Neural cell (in vitro differentiated cells): Measurements from ENCODE around the gene SEZ6. TPM values are rescaled to one million over a fixed set of nuclear protein-coding genes. Genes with fewer than 3 reads are reported as not detected.

ENCODE experiments used
- H2AFZ ChIP-seq: fragments of 200-600, 300-800 bp; sonication (generic), shearing (Covaris generic); 2 replicates; pipeline ENCODE4 v1.6.0; 2014; ENCODE audit warnings: low read depth, mild to moderate bottlenecking, antibody characterized with exemption, low read length, moderate library complexity
- H3F3A ChIP-seq: fragments of 200-600 bp; shearing (Covaris generic); 2 replicates; pipeline ENCODE4 v1.6.1; 2016; ENCODE audit warnings: mild to moderate bottlenecking, moderate library complexity, mixed read lengths, antibody characterized with exemption, low read length; ENCODE audit not compliant: insufficient read depth, poor library complexity, severe bottlenecking
- H3K27ac ChIP-seq: fragments of 200-600, 300-800 bp; sonication (generic), shearing (Covaris generic); 2 replicates; pipeline ENCODE4 v1.5.1; 2014; ENCODE audit warnings: mild to moderate bottlenecking, low read length, moderate library complexity
- H3K27me3 ChIP-seq: fragments of 300-800, 200-600 bp; sonication (generic), shearing (Covaris generic); 2 replicates; pipeline ENCODE4 v1.6.0; 2014; ENCODE audit warnings: mild to moderate bottlenecking, low read depth, low read length, moderate library complexity; ENCODE audit not compliant: insufficient read depth
- H3K36me3 ChIP-seq: fragments of 300-800, 200-600 bp; sonication (generic), shearing (Covaris generic); 2 replicates; pipeline ENCODE4 v1.5.1; 2014; ENCODE audit warnings: mild to moderate bottlenecking, antibody characterized with exemption, low read length, moderate library complexity; ENCODE audit not compliant: insufficient read depth
- H3K4me2 ChIP-seq: fragments of 300-800, 200-600 bp; sonication (generic), shearing (Covaris generic); 2 replicates; pipeline ENCODE4 v1.6.0; 2014; ENCODE audit warnings: mild to moderate bottlenecking, low read length
- H3K4me3 ChIP-seq: fragments of 300-800, 200-600 bp; sonication (generic), shearing (Covaris generic); 2 replicates; pipeline ENCODE4 v1.5.1; 2014; ENCODE audit warnings: mild to moderate bottlenecking, low read length, moderate library complexity
- H3K79me2 ChIP-seq: fragments of 200-600 bp; shearing (Covaris generic); replicated peaks from 2 replicates; pipeline ENCODE4 v1.6.0; 2014; ENCODE audit warnings: mild to moderate bottlenecking, low read length, moderate library complexity; ENCODE audit not compliant: insufficient read depth
- H3K9ac ChIP-seq: fragments of 300-800, 200-600 bp; sonication (generic), shearing (Covaris generic); 2 replicates; pipeline ENCODE4 v1.6.1; 2016; ENCODE audit warnings: mild to moderate bottlenecking, low read length, mixed read lengths
- H3K9me2 ChIP-seq: fragments of 200-600 bp; shearing (Covaris generic); 2 replicates; pipeline ENCODE4 v1.6.1; 2016; ENCODE audit warnings: mild to moderate bottlenecking, low read length, mixed read lengths; ENCODE audit not compliant: insufficient read depth
- H3K9me3 ChIP-seq: fragments of 200-600, 300-800 bp; sonication (generic), shearing (Covaris generic); 2 replicates; pipeline ENCODE4 v1.6.1; 2016; ENCODE audit warnings: mild to moderate bottlenecking, mixed run types, low read length, moderate library complexity, mixed read lengths
- H4K20me1 ChIP-seq: fragments of 200-600 bp; shearing (Covaris generic); 2 replicates; pipeline ENCODE4 v1.6.1; 2016; ENCODE audit warnings: mild to moderate bottlenecking, mixed run types; ENCODE audit not compliant: insufficient read depth
- CTCF ChIP-seq: fragments of 450-650 bp; IDR thresholded peaks from 2 replicates; pipeline ENCODE4 v1.5.1; 2014; ENCODE audit warnings: antibody characterized with exemption, mild to moderate bottlenecking, moderate library complexity; ENCODE audit not compliant: poor library complexity, severe bottlenecking
- EP300 ChIP-seq: fragments of 450-650 bp; conservative IDR thresholded peaks from 2 replicates; pipeline ENCODE4 v1.6.1; 2014; ENCODE audit warnings: antibody characterized with exemption, mild to moderate bottlenecking, moderate library complexity; ENCODE audit not compliant: poor library complexity, severe bottlenecking
- EZH2 ChIP-seq: fragments of 200-600, 300-800 bp; shearing (Covaris generic), sonication (generic); IDR thresholded peaks from 2 replicates; pipeline ENCODE4 v1.6.1; 2014; ENCODE audit warnings: antibody characterized with exemption, low read length, borderline replicate concordance, mild to moderate bottlenecking; ENCODE audit not compliant: insufficient read depth, poor library complexity, severe bottlenecking
- MXI1 ChIP-seq: fragments of 450-650 bp; conservative IDR thresholded peaks from 2 replicates; pipeline ENCODE4 v1.6.1; 2014; ENCODE audit warnings: antibody characterized with exemption, mild to moderate bottlenecking; ENCODE audit not compliant: poor library complexity, severe bottlenecking
- POLR2AphosphoS5 ChIP-seq: IDR thresholded peaks from 2 replicates; pipeline ENCODE4 v1.6.1; 2012
- RAD21 ChIP-seq: fragments of 450-650 bp; conservative IDR thresholded peaks from 2 replicates; pipeline ENCODE4 v1.6.1; 2014; ENCODE audit warnings: antibody characterized with exemption, mild to moderate bottlenecking, moderate library complexity
- REST ChIP-seq: IDR thresholded peaks from 2 replicates; pipeline ENCODE4 v1.6.1; 2012; ENCODE audit warnings: borderline replicate concordance
- SMC3 ChIP-seq: fragments of 450-650 bp; conservative IDR thresholded peaks from 2 replicates; pipeline ENCODE4 v1.6.1; 2014; ENCODE audit warnings: antibody characterized with exemption, mild to moderate bottlenecking, moderate library complexity; ENCODE audit not compliant: poor library complexity
- TAF1 ChIP-seq: IDR thresholded peaks from 2 replicates; pipeline ENCODE4 v1.6.1; 2012; ENCODE audit warnings: low read depth
- polyA plus RNA-seq: library from polyadenylated mRNA; depleted of rRNA; stranded (reverse); fragments of >200 nt; gene quantifications from 2 replicates; pipeline ENCODE4 v1.2.3, GENCODE V29; 2014

Gene SEZ6
- polyA plus RNA-seq, 1 donor from 2014 or later = 15.1 TPM

GRCh38 chr17:28993645-28994426, 12.0 kb downstream of the SEZ6 start:
- no peaks in the 10 kb centered on the region for H3K36me3 ChIP-seq
- TF ChIP-seq CTCF (no peak), SMC3 (no peak), POLR2AphosphoS5 (no peak), EP300 (no peak), MXI1 (no peak), RAD21 (no peak), EZH2 (no peak), TAF1 (no peak), REST (no peak)
- H3K27me3 ChIP-seq = no peaks in the 10 kb centered on the region
- H3K9me3 ChIP-seq = no peaks in the 10 kb centered on the region
- H3K27ac ChIP-seq = no peak overlapping the region
- H3K4me2 ChIP-seq = no peak overlapping the region
- no peak overlapping the region for H3K4me3 ChIP-seq
- H4K20me1 ChIP-seq = no peaks in the 10 kb centered on the region
- H3F3A ChIP-seq = no peaks in the 10 kb centered on the region
- no peak overlapping the region for H3K9ac ChIP-seq
- H2AFZ ChIP-seq = no peak overlapping the region
- H3K79me2 ChIP-seq = no peaks in the 10 kb centered on the region
- H3K9me2 ChIP-seq = no peaks in the 10 kb centered on the region

- Histone ChIP-seq H3K4me2 (no peak overlapping the region), H3K27ac (no peak overlapping the region), H3K9me2 (no peaks in the 10 kb centered on the region), H3K27me3 (no peaks in the 10 kb centered on the region), H4K20me1 (no peaks in the 10 kb centered on the region), H3F3A (no peaks in the 10 kb centered on the region), H3K4me3 (no peak overlapping the region), H3K9me3 (no peaks in the 10 kb centered on the region), H3K36me3 (no peaks in the 10 kb centered on the region), H2AFZ (no peak overlapping the region), H3K79me2 (no peaks in the 10 kb centered on the region), H3K9ac (no peak overlapping the region)
- TF ChIP-seq REST (no peak), RAD21 (no peak), POLR2AphosphoS5 (no peak), CTCF (no peak), EP300 (no peak)
Observed at GRCh38 chr17:28992625-28993600, 12.9 kb downstream of the SEZ6 start.
